AG09319 (cell line): ENCODE data around the gene ASPSCR1.
"Not testable (repeated sequence)": the region's sequence is repeated elsewhere in the genome, so short reads cannot be mapped to it uniquely, and the experiment has no call there.

Experiments
- DNase-seq: peaks from one replicate; pipeline ENCODE4 v3.0.0-alpha.2; 2010; ENCODE audit warnings: low read depth; ENCODE audit errors: extremely low read depth
- TF ChIP-seq, protein P1 (sequence below): IDR thresholded peaks from 2 replicates; pipeline ENCODE4 v1.5.1; 2011; ENCODE audit warnings: low read depth, mild to moderate bottlenecking, inconsistent platforms, low read length, moderate library complexity

The ASPSCR1 gene

DNA sequence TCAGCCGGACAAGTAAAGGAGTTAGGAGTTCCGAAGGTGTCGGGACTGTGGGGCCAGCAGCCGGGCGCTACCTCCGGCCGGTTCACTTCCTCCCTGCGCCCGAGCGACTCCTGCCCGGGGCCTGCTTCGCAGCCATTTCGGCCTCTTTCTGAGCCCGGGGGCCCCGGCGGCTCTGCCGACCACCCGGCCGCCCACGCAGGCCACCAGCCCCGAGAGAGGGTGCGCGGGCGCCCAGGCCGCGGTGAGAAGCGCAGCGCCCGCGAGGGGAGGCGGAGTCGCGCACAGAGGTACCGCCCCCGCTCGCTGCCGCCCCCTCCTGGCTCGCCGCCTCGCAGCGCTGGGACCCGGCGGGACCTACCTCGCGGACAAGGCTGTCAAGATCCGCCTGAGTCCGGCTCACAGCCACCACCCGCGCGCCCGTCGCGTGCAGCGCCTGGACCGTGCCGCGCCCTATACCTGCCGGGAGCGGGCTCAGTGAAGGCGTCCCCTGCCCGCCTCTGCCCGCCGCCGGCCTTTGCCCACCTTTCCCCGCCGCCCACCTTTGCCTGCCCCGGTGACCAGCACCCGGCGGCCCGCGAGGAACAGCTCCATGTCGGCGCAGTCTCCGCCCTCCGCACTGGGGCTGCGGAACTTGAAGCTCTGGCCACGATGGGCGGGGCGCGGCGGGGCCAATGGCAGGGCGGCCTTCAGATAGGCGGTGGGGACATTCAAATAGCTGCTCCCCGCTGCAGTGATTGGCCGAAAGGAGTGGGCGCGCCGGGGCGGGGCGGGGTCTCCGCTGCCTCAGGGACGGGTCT lies 59.9 kb downstream of the ASPSCR1 start, which contains the start of gene DCXR:
Gene DCXR, minus strand, starts transcription at position 606 of the 797 bp plus-strand sequence. Its CDS starts 15 bp downstream, at position 591.
- TF ChIP-seq, protein P1, sequence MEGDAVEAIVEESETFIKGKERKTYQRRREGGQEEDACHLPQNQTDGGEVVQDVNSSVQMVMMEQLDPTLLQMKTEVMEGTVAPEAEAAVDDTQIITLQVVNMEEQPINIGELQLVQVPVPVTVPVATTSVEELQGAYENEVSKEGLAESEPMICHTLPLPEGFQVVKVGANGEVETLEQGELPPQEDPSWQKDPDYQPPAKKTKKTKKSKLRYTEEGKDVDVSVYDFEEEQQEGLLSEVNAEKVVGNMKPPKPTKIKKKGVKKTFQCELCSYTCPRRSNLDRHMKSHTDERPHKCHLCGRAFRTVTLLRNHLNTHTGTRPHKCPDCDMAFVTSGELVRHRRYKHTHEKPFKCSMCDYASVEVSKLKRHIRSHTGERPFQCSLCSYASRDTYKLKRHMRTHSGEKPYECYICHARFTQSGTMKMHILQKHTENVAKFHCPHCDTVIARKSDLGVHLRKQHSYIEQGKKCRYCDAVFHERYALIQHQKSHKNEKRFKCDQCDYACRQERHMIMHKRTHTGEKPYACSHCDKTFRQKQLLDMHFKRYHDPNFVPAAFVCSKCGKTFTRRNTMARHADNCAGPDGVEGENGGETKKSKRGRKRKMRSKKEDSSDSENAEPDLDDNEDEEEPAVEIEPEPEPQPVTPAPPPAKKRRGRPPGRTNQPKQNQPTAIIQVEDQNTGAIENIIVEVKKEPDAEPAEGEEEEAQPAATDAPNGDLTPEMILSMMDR: peak; percentile 56
- peak; percentile 80 for DNase-seq

DNA sequence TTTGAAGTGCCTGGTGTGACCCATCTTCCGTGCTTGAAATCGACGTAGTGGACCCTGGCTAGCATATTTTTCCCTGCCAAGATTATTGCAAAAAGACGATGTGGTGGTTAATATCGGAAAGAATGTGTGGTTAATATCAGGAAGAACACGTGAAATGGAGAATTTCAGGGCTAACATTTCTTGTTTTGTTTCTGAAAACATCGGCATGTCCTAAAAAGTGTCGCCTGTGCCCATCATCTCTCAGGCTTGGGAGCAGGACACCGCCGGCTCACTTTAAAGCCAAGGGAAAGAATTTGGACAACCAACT lies 60.4 kb downstream of the ASPSCR1 start:
- TF ChIP-seq, protein P1: no peak
- no peak for DNase-seq

DNA sequence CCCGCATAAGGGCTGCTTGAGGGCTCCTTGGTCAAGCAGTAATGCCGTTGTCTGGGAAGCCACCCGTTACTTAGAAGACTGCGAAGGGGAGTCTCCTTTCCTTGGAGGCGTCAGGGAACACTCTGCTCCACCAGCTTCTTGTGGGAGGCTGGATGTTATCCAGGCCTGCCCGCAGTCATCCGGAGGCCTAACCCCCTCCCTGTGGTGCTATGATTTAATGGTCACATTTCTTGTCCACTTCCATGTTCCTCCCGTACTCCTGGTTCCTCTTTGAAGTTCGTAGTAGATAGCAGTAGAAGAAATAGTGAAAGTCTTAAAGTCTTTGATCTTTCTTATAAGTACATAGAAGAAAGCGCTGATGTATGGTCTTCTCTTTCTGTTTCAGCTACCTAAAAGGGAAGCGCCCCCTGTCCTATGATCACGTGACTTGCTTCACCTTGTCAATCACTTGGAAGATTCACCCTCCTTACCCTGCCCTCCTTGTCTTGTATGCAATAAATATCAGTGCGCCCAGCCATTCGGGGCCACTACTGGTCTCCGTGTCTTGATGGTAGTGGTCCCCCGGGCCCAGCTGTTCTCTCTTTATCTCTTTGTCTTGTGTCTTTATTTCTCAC lies 61.5 kb downstream of the ASPSCR1 start:
- not testable (repeated sequence) for DNase-seq

DNA sequence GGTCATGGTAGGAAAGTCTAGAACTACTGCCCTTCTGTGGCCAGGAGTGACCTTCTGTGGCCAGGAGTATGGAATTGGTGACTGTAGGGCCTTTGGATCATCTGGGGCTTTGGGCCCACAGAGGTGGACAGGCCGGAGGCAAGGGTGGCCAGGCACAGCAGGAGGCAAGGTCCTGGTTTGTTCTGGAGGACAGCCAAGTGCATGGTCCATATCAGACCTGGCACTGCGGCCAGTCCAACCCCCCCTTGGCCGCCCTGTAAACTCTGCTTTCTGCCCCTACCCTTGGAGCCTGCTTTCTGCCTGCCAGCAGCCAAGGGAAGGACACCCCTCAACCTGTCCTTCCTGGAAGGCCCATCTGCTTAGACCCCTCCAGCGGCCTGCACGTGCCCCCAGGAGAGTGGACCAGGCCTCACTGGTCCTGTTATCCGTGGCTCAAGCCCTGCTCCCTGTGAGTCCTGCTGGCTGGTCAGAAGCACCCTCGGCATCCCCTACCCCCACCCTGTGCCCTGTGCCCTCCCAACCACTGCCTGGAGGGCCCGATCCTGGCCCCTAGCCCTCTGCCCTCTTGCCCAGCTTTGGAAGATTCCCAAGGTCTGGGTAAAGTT lies 62.4 kb downstream of the ASPSCR1 start:
- TF ChIP-seq, protein P1: no peak
- DNase-seq: no peak

DNA sequence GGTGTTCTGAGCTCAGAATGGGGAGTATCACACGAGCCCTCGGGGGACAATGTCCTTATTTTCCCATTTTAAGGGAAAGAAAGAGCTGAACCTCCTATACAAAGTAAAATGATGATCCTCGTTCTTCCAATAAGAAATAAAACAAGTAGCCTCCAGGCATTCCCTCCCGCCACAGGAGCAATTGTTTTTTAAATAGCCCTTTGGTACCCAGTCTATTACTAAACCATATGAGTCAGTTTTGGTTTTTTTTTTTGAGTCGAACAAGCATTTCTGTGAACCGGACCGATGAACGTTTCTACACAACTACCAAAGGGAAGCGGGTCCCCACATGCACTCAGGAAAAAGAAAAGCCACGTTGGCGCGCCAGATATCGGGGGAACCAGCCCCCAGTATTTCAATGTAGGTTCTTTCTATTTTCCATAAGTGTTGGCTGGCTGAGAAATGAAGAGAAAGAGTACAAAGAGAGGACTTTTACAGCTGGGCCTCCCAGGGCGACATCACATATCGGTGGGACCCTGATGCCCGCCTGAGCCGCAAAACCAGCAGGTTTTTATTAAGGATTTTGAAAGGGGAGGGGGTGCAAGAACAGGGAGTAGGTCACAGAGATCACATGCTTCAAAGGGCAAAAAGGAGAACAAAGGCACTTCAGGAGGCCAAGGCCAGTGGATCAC lies 63.9 kb downstream of the ASPSCR1 start:
- no peak for DNase-seq
- TF ChIP-seq, protein P1: no peak

DNA sequence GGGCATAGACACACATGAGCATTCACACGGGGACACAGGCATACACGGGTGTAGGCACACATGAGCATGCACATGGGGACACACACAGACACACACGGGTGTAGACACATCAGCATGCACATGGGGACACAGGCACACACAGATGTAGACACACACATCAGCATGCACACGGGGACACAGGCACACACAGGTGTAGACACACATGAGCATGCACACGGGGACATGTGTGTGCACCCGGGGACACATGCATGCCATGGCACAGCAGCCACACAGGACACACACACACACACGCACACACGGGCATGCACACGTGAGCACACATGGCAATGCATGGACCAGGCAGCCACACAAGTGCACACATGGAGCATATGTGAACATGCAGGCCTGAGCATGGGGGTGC lies 65.2 kb downstream of the ASPSCR1 start:
- no peak for DNase-seq
- TF ChIP-seq, protein P1: no peak

DNA sequence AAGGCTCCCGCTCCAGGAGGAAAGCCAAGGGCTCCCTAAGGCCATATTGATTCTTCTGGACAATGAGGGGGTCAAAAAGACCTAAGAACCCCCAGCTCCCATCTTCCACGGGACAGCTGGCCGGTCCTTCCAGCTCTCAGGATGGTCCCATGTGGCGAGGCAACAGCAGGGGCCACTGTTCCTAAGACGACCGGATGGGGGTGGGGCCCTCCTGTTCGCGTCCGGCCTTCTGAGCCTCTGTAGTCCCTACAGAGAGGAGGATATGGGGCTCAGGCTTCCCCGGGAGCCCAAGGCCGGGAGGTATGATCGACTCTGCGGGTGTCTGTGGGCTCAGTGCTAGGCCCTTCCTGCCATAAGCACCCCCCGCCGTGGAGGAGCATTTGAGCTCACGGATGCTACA lies 66.1 kb downstream of the ASPSCR1 start:
- TF ChIP-seq, protein P1: no peak
- no peak for DNase-seq
